Superior temporal gyrus (tissue), 1 donor: Measurements from ENCODE around the gene BATF.

Experiments
- DNase-seq: peaks from one replicate; pipeline ENCODE4 v3.0.0-alpha.2; 2016; ENCODE audit errors: extremely low spot score

The BATF gene

GRCh38 chr14:75561013-75561432 is 38.8 kb downstream of the BATF start:
- DNase-seq = peak; percentile 70

- DNase-seq = no peak
These were observed 39.8 kb downstream of the BATF start for GRCh38 chr14:75562089-75562488.

- no peak for DNase-seq
These were observed 40.2 kb downstream of the BATF start for GRCh38 chr14:75562489-75562888.

GRCh38 chr14:75563931-75564330 is 41.7 kb downstream of the BATF start:
- no peak for DNase-seq

- no peak for DNase-seq
These were observed 42.8 kb downstream of the BATF start for GRCh38 chr14:75565056-75565455.

- DNase-seq = no peak
These were observed 44.1 kb downstream of the BATF start for GRCh38 chr14:75566321-75566720.

GRCh38 chr14:75566752-75567151 is 44.5 kb downstream of the BATF start:
- DNase-seq = no peak

- DNase-seq = no peak
These were observed 45.9 kb downstream of the BATF start for GRCh38 chr14:75568140-75568539.

GRCh38 chr14:75568791-75569190 is 46.5 kb downstream of the BATF start:
- DNase-seq = no peak

- DNase-seq = no peak
These were observed 48.5 kb downstream of the BATF start for GRCh38 chr14:75570797-75571196.

GRCh38 chr14:75572104-75572503 is 49.8 kb downstream of the BATF start:
- no peak for DNase-seq

GRCh38 chr14:75577090-75577489 is 54.8 kb downstream of the BATF start:
- DNase-seq = no peak

GRCh38 chr14:75577729-75578101 is 55.4 kb downstream of the BATF start:
- peak; percentile 88 for DNase-seq

GRCh38 chr14:75578102-75578785 is 56.0 kb downstream of the BATF start, which contains the start of gene FLVCR2:
Gene FLVCR2 (plus strand): TSS chr14:75578620. CDS start chr14:75578973, 353 bp downstream.
- peak; percentile 50 for DNase-seq

GRCh38 chr14:75578786-75579337 is 56.6 kb downstream of the BATF start:
- peak; percentile 12 for DNase-seq

- DNase-seq = no peak
These were observed 57.1 kb downstream of the BATF start for GRCh38 chr14:75579338-75579864.

GRCh38 chr14:75579882-75580281 is 57.6 kb downstream of the BATF start:
- DNase-seq = no peak

- no peak for DNase-seq
These were observed 65.1 kb downstream of the BATF start for GRCh38 chr14:75587388-75587787.

- no peak for DNase-seq
These were observed 67.7 kb downstream of the BATF start for GRCh38 chr14:75589931-75590330.

GRCh38 chr14:75591331-75591946 is 69.2 kb downstream of the BATF start:
- no peak for DNase-seq

- no peak for DNase-seq
These were observed 69.8 kb downstream of the BATF start for GRCh38 chr14:75591987-75592575.

GRCh38 chr14:75595226-75595625 is 73.0 kb downstream of the BATF start:
- no peak for DNase-seq
